GM04504 (cell line): ENCODE measurements around the gene DNAJC4.

Experiments used
- DNase-seq: peaks from one replicate; pipeline ENCODE4 v3.0.0-alpha.2; 2012; ENCODE audit warnings: low read depth

DNAJC4 gene

DNA sequence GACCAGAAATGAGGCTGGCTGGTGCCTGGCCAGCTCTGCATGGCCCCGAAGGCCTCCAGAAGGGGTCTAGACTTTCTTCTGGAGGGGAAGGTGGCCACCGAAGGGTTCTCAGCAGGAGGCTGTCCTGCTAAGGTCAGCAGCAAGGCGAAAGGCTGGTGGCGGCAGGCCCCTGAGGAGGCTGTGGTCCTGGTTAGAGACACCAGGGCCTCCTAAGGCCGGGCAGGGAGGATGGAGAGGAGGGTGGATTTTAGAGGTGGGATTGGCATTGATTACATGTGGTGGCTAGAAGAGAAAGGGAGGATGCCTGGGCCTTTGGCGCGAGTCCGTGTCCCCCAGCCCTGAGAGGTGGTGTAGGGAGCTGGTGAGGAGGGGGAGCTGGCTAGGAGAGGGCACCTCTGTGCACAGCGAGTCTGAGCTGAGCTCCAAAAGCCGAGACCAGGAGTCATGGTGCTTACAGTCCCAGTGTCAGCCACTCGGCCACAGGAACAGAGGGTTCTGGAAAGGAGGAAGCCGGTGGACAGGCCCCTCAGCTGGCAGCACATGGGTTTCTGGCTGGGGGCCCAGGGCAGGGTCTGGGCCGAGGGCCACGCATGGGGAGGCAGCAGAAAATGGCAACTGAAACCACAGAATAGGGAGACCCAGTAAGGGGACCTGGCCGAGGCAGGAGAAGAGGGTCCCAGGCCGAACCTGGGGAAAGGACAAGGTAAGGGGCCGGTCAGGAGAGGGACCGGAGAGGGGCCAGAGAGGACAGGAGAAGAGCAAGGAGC, 21.4 kb upstream of the DNAJC4 start:
- no peak for DNase-seq

DNA sequence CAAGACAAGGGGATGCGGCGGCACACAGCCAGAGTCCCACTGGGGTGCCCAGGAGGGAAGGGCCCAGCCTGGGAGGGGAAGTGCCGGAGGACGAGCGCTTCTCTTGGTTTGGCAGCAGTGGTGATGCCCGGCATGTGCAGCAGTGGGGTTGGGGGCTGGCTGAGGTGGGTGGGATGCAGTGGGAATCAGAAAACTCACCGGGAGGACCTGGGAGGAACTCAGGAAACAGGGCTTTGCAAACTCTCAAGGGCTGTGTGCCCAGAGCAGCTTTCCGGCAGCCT, 20.8 kb upstream of the DNAJC4 start:
- no peak for DNase-seq

DNA sequence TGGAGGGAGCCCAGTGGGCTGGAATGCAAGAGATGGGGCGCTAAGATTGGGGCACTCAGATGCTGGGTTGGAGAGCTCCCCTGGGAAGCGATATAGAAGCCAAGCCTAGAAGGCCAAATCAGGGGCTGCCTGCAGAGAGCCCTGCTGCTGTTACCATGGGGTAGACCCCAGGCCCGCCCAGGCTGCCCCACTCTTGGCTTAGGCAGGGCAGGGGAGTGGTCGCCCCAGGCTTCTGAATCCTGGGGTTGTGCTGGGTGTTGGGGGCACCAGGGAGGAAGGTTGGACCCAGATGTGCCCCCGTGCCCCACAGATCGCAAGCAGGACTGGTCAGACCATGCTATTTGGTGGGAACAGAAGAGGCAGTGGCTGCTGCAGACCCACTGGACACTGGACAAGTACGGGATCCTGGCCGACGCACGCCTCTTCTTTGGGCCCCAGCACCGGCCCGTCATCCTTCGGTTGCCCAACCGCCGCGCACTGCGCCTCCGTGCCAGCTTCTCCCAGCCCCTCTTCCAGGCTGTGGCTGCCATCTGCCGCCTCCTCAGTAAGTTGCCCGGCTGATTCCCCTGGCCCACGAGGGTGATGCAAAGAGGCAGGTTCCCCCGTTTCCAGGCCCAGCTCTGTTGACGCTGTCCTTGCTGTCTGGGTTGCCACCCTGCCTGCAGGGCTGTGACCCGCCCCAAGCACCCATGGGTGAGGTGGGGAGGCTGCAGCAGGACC, 19.9 kb upstream of the DNAJC4 start:
- no peak for DNase-seq

DNA sequence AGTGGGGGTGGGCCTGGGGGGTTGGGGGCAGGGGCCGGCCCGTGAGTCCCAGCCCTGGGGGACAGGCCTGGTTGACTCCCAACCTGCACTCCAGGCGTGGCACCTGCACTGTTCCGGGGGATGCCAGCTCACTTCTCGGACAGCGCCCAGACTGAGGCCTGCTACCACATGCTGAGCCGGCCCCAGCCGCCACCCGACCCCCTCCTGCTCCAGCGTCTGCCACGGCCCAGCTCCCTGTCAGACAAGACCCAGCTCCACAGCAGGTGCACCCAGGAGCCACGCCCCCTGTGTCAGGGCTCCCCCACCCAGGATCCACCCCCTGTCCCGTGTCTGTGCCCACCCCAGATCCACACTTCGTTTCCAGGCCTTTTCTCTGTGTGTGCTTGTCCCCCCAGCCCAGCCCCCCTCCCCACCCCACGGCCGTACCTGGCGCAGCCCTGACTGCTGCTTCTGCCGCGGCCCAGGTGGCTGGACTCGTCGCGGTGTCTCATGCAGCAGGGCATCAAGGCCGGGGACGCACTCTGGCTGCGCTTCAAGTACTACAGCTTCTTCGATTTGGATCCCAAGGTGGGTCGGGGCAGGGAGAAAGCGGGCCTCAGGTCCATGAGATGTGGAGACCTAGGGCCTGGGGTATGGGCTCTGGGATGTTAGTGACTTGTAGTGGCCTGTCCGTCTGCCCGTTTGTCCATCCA, 19.0 kb upstream of the DNAJC4 start:
- no peak for DNase-seq

DNA sequence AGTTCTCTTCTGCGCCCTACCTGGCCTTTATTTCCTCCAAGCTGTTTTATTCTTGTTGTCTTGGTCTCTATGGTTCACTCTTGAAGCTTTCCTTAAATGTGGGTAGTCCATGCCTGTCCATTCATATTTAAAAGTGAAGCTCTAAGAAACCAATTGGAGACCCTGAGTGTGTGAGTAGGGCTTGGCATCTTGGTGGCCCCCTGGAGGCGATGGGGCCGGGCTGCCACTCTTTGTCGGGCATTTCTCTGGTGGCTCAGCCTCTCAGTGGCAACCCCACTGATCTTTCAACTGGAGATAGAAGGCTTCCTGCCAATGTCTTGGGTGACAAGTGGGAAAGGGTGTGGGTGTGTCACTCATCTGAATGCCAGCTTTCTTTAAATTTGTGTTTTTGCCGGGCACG, 13.5 kb upstream of the DNAJC4 start:
- DNase-seq, result no peak

DNA sequence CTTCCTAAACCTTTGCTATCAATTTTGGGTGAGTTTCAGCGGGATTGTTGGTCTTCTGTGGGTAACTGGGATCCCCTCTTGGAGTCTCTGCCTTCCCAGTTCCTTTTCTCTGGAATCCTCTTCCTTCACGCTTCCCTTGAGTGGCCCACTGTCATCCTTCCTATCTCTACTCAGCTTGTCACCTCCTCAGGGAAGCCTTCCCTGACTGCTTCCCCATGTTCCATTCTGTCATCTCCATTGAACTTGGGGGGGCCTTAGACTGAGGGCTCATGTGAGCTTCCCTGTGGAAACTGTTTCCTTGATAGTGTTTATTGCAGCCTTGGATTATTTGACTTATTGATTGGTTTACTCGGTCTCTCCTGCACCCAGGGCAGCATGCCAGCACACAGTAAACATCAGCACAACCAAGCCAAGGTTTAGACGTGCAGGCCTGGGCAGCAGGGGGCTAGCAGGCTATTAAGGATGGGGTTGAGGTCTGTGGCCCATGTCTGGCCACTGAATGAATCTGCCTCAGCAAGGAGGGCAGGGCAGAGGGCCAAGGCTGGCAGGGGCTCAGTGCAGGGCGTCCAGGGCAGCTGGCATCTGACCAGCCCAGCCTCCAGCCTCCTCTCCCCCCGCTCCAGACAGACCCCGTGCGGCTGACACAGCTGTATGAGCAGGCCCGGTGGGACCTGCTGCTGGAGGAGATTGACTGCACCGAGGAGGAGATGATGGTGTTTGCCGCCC, 11.6 kb upstream of the DNAJC4 start:
- no peak for DNase-seq

DNA sequence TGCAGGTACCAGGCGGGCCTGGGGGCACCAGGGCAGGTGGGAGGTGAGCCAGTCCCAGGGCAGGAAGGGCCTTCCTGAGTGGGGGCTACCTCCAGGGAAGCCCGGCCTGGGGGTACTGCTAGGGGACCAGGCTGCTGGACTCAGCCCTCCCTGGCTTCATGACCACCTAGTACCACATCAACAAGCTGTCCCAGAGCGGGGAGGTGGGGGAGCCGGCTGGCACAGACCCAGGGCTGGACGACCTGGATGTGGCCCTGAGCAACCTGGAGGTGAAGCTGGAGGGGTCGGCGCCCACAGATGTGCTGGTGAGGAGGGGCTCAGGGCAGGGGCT, 11.0 kb upstream of the DNAJC4 start:
- DNase-seq, result no peak

DNA sequence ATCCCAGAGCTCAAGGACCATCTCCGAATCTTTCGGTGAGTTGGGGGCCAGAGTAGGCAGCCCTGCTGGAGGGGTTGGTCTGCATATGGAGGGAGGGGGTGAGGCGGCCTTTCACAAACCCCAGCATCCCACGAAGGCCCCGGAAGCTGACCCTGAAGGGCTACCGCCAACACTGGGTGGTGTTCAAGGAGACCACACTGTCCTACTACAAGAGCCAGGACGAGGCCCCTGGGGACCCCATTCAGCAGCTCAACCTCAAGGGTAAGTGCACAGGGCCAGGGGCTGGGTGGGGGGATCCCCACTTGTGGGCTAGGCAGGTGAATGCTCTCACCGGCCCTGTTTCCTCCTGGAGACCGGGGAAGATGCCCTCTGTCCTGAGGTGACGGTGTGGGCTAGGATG, 10.6 kb upstream of the DNAJC4 start:
- DNase-seq, result no peak

DNA sequence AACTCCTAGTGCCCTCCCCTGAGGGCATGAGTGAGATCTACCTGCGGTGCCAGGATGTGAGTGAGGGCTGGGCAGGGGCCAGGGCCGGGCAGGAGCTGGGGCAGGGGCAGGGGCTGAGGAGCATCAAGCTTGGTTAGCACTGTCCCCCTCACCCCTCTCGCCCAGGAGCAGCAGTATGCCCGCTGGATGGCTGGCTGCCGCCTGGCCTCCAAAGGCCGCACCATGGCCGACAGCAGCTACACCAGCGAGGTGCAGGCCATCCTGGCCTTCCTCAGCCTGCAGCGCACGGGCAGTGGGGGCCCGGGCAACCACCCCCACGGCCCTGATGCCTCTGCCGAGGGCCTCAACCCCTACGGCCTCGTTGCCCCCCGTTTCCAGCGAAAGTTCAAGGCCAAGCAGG, 10.1 kb upstream of the DNAJC4 start:
- DNase-seq, result no peak

DNA sequence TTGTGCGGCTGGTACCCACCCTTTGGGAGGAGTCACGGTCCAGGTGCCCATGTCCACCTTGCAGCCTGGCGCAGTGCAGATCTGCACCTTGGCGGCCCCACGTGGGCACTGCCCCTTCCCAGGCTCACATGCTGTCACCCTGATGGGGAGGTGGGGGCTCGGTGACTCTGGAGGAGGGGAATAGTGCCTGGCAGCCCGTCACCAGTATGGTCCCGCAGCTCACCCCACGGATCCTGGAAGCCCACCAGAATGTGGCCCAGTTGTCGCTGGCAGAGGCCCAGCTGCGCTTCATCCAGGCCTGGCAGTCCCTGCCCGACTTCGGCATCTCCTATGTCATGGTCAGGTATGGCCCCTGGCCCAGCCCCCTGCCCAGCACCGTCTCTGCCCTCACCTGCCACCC, 9.6 kb upstream of the DNAJC4 start:
- no peak for DNase-seq

DNA sequence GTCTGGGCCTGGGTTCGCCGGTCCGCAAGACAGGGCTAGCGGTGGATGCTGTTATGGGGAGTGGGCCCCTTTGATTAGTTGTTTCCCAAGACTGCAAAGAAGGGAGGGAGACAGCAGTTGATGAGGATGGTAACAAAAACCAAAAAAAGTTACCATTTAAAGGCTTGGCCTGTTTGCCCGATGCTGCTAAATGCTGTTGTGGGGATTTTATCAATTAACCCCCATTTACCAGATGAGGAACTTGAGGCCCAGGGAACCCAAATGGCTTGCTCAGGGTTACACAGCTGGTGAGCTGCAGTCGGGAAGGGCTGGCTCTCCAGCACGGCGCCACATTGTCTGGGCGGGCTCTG, 7.7 kb upstream of the DNAJC4 start:
- no peak for DNase-seq

DNA sequence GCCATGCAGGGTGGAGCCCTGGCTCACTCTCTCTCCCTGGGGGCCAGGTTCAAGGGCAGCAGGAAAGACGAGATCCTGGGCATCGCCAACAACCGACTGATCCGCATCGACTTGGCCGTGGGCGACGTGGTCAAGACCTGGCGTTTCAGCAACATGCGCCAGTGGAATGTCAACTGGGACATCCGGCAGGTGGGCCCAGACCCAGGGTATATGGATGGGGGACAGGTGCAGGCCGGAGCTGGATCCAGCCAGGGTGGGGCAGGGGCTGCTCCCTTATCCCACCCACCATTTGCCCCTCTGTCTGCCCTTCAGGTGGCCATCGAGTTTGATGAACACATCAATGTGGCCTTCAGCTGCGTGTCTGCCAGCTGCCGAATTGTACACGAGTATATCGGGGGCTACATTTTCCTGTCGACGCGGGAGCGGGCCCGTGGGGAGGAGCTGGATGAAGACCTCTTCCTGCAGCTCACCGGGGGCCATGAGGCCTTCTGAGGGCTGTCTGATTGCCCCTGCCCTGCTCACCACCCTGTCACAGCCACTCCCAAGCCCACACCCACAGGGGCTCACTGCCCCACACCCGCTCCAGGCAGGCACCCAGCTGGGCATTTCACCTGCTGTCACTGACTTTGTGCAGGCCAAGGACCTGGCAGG, 7.2 kb upstream of the DNAJC4 start:
- no peak for DNase-seq

DNA sequence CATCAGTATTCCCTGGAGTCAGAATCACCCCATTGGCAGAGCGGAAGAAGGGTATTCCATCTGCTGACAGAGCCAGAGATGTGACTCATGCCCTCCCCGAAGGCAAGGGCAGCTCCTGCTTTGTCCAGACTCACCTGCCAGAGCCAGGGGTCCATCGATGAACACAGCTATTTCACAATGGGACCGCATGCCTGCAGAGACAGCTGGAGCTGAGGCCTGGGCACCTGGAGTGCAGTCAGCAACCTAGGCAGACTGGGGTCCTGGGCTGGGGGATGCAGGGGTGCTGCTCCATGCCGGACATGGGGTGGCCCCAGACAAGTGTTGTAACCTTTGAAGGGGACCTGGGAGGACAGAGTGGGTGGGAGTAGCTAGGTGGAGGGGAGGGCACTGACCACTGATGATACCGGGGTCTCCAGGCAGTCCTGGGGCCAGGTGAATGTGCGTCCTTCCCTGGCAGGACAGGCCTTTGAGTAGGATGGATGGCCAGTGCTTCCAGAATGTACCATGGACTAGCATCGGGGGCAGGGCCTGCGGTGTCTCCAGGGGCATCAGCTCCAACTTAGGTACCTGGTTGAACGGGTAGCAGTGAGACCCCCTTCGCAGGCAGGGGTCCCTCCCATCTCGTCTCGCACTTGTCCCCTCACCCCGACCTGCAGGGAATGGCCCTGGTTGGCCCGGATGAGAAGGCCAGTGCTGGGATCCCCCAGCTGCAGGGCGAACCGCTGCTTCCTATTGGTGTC, 6.0 kb upstream of the DNAJC4 start:
- no peak for DNase-seq

DNA sequence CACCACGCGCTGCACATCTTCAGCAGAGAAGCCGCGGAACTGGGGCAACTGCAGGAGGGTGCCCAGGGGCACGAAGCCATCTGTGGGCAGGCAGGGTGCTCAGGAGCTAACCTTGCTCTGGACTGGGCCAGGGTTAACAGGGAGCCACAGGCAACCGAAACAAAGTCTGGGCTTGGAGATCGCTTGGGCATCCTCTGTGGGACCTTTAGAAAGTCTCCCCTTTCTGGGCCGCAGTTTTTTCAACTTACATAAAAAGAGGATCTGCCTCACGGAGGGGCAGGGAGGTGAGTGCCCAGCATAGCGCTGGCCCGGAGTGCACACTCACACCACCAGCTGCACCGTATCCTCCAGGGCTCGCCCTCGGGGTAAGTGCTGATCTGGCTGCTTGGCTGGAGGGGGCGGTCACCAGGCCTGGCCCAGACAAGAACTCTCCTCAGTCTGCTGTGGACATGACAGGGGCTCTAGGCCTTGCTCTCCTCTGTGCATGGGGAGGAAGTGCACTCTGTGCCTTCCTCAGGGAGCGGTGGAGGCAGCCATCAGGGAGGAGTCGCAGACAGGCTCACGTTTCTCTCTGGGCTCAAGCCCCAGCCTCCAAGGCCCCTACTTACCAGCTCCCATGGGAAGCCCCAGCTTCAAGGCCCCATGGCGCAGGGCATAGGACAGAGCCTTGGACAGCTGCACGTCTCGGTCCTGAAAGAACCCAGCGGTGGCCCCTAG, 5.3 kb upstream of the DNAJC4 start:
- no peak for DNase-seq

DNA sequence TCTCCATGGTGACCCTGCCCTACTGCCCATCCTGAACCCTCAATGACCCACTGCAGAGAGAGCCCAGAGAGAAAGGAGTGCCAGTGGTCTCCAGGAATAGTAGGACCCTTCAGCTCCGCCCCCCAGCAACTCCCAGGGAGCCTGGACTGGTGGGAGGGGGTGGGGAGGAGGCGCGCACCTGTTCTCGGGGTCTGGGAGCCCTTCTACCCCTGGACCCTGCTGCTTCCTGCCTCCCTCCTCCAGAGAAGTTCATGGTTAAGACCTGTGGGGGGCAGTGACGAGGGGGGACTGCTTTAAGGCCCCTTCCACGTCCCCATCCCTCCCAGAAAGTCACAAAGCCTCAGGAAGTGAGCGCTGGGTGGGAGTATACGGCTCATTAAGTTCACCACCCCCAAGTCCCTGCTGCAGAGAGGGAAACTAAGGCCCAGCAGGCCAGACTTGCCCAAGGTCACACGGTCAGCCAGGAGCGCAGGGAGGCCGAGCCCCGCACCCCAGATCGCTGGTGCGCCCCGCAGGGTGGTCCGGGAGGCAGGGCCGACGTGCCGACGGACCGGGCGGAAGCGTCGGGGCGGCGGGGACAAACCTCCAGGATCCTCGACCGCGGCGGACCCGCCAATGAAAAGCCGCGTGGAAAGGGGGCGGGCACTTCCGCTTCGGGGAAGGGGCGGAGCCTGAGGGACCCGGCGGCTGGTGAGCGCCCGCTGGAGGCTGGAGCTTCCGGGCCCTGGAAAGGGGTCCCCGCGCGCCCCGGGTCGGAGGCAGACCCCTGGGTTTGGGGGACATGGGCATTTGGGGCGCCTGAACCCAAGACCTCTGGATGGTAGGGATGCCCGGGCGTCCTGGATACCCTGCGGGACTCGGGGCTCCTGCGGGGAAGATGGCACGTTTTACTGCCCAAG, 4.5 kb upstream of the DNAJC4 start, which contains the start of the genes NUDT22 and TRPT1:
NUDT22 (plus strand) TSS at position 667 of the 899 bp plus-strand sequence. CDS start 379 bp downstream, outside the sequence.
TRPT1 (minus strand) TSS at position 579 of the 899 bp plus-strand sequence; CDS start at position 253, 326 bp downstream.
- DNase-seq, result no peak

DNA sequence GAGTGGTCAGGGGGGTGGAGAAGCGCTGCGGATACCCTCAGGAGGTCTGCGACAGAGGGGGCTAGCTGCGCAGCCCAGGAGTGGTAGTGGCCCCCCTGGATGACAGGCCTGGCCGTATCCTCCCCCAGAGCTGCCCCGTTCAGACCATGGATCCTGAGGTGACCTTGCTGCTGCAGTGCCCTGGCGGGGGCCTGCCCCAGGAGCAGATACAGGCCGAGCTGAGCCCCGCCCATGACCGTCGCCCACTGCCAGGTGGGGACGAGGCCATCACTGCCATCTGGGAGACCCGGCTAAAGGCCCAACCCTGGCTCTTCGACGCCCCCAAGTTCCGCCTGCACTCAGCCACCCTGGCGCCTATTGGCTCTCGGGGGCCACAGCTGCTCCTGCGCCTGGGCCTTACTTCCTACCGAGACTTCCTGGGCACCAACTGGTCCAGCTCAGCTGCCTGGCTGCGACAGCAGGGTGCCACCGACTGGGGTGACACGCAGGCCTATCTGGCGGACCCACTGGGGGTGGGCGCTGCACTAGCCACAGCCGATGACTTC, 3.8 kb upstream of the DNAJC4 start:
- DNase-seq, result no peak

DNA sequence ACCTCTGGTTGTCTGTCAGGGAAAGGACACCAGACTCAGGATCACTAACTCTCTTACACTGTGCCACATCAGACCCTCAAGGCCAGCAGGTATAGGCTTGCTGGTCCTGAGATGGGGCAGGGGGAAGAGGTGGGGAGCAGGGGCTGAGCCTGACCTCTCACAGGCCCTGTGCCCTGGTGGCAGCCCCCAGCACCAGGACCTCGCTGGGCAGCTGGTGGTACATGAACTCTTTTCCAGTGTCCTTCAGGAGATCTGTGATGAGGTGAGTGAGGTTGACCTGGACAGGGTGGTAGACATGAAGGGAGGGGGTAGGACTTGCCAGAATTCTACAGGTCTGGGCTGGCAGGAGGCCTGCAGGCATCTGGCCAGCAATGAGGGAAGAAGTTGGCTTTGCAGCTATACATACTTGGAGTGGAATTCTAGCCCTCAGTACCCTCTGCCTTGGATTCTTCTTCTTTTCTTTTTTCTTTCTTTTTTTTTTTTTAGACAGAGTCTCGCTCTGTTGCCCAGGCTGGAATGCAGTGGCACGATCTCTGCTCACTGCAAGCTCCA, 2.9 kb upstream of the DNAJC4 start:
- no peak for DNase-seq

DNA sequence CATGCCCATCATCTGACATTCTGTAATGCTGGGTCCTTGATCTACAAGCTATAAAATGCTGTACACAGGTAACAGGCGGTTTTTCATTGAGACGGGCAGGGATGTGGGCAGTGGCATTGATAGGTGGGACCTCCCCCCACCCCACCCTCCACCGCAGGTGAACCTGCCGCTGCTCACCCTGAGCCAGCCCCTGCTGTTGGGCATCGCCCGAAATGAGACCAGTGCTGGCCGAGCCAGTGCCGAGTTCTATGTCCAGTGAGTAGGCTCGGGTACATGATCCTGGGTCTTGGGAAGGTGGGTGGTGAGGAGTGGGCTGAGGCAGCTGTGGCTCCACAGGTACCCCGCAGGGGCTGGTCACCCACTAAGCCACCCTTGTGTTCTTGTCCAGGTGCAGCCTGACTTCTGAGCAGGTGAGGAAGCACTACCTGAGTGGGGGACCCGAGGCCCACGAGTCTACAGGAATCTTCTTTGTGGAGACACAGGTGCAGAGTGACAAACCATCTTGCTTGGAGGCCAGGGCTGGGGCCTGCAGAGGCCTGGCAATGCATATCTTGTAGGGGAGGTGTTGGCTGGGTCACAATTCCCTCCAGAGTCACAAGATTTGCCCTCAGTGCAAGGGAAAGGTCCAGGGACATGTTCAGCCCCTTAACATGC, 1.1 kb upstream of the DNAJC4 start:
- no peak for DNase-seq

DNA sequence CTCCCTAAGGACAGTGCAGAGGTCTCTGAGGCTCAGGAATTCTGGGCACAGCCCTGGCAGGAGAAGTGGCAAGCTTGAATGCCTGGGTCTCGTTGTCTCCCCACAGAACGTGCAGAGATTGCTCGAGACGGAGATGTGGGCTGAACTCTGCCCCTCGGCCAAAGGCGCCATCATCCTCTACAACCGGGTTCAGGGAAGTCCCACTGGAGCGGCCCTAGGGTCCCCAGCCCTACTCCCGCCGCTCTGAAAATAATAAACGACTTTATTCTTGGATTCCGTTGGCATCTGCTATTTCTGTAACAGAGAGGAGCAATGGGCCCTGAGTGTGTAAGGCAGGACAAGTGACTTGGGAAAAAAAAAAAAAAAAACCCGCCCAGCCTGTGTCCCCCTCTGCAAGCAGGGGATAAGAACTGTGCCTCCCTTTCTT, 591 bp upstream of the DNAJC4 start:
- DNase-seq, result no peak
